ENCODE data around the gene KRTAP5-9.
"Not testable (repeated sequence)": the region's sequence is repeated elsewhere in the genome, so short reads cannot be mapped to it uniquely, and the experiment has no call there.

The KRTAP5-9 gene

GRCh38 chr11:71588314-71588713, 40.1 kb downstream of the KRTAP5-9 start:
- DNase-seq: not testable (repeated sequence)

GRCh38 chr11:71588822-71589545, 40.8 kb downstream of the KRTAP5-9 start:
- peak; percentile 13 for DNase-seq

- not testable (repeated sequence) for DNase-seq
Observed at GRCh38 chr11:71589546-71589920, 41.3 kb downstream of the KRTAP5-9 start.
